Head of caudate nucleus (tissue), 42 donors: ENCODE data around the gene OR4K5.
A peak's percentile ranks its signal among the peaks of the same experiment; 100 is the strongest.
"Not testable (repeated sequence)": the region's sequence is repeated elsewhere in the genome, so short reads cannot be mapped to it uniquely, and the experiment has no call there.

Source experiments
- DNase-seq, 42 donors: peaks; one replicate each; pipeline versions ENCODE4 v3.0.0 to v3.0.0-alpha.2; 2020 to 2021; ENCODE audit warnings: mixed read lengths in 7 of 42
- intact Hi-C: fragments of 100-400 bp; cut with DNase I; formaldehyde crosslinking; loops from one replicate; pipeline ENCODE4 v1.15.0; 2022

OR4K5 gene

GRCh38 chr14:19920021-19920657 lies at the start of gene OR4K5:
Gene OR4K5, plus strand, starts transcription at chr14:19920607. Its CDS starts 0 bp downstream, at chr14:19920607.
- intact Hi-C loops = no loop called here
- no peak for DNase-seq

DNA sequence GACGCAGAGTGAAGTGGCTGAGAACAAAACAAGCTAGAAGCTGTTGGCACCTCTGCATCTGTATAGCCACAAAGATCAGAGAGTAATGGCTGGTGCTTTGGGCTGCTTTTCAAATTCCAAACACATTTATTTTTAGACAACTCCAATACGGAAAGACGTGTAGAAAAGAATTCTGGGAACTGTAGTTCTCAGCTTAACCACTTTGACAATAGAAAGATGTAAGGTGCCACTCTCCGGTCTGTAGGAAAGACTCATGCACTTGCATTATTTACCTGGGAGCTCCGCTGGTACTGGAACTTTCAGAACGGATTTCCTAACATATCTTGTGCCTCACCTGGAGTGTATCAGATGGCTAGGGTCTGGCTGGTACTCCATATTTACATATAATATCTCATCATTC lies 47.2 kb upstream of the OR4K5 start:
- intact Hi-C loops = no loop called here

GRCh38 chr14:19874842-19875241 lies 45.6 kb upstream of the OR4K5 start, which contains the start of gene OR4K2:
Gene OR4K2, plus strand, starts transcription at chr14:19875142. Its CDS starts 1,126 bp downstream, at chr14:19876268.
- DNase-seq = no peak
- intact Hi-C loops = no loop called here

More for the DNA sequence above, 47.2 kb upstream of the OR4K5 start:
- no peak for DNase-seq

DNA sequence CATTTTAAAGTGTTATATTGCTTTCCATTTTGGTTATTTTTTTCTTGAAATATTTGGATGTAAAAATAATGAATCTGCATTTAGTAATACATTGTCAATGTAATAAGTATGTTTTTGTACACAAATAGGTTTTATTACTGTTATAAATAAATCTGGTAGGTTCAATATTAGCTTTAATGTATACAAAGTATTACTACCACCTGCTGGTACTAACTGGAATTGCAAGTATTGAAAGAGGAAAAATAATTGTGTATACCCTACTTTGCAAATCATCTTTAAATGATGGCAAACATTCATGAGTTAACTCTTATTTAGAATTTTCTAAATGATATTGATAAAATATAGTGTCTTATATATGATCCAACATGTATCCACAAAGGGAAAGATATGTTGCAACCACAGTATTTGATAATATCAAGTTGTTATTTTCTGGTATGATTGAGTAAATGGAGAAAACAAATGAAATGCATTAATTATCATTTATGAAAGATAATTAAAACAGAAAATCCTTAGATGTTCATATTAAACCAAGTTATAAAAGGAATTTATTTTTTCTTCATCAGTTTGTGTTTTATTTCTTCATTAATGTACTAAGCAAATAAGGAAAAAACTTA lies 42.3 kb upstream of the OR4K5 start:
- no peak for DNase-seq
- intact Hi-C loops = no loop called here

GRCh38 chr14:19895282-19895681 lies 25.1 kb upstream of the OR4K5 start:
- intact Hi-C loops = no loop called here

DNA sequence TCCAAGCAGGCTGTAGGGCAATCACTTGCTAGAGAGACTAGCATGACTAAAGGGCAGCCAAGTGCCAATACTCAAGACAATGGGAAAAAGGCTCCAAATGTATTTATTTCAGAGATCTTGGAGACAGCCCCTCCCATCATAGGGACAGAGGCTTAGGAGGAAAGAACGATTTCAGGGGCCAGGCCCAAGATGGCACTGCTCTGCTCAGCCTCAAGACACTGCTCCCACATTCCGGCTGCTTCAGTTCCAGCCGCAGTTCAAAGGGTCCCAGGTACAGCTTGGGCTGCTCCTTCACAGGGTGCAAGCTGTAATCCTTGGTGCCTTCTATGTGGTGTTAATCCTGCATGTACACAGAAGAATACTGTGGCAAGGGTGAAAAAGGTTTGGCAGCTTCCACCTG lies 19.4 kb upstream of the OR4K5 start:
- no peak for DNase-seq
- intact Hi-C loops = no loop called here

More at GRCh38 chr14:19895282-19895681, 25.1 kb upstream of the OR4K5 start:
- DNase-seq = no peak

DNA sequence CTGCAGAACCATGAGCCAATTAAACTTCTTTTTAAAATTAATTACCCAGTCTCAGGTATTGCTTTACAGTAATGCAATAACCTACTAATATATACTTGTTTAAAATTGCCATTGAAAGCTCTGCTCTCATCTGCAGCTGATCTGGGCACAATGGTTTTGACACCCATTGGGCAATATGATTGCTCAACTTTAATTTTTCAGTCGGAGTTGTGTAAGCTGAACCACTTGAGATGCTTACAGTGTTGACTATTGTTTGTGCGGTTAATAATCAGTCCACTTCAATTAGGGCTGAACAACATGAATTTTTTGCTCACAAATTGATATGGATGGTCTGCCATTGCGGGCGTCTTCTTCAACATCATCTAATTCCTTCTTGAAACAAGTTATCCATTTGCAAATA lies 18.0 kb upstream of the OR4K5 start:
- intact Hi-C loops = no loop called here

DNA sequence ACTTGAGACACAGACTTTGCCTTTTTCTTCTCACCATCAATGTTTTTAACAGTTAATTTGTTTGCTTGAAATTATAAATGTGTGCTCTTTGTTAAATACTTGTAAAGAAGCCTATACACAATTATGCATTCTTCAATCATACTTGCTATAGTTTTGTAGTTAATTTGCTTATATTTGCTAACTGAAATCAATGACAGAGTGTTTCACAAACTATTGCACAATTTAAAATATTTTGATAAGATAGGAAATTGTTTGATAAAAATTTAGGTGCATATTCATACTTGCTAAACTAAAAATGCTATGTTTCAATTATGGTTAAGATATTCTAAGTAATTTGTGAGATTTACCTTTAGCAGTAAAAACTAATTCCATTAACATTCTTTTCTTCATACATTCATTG lies 13.7 kb upstream of the OR4K5 start:
- intact Hi-C loops = no loop called here
- DNase-seq = no peak

More for the DNA sequence above, 18.0 kb upstream of the OR4K5 start:
- DNase-seq = no peak

GRCh38 chr14:19911114-19911513 lies 9.3 kb upstream of the OR4K5 start:
- DNase-seq = no peak
- intact Hi-C loops = no loop called here

DNA sequence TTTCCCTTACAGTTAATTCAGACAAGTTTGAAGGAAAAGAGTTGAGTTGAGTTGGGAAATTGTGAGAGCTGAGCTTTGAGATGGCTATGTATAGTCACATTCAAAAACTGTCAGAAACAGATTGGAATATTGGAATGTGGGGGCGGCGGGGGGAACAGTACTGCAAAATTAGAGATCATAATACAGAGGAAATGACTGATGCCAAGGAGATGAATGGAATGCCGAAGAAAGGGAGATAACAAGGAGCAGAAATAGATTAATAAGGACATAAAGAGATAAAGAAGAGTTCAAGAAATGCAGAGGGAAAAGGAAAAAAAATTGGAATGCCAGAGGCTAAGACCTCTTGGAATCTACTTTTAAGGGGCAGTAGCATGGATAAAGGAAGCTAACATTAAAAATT lies 3.2 kb upstream of the OR4K5 start:
- peak in 5 of 42 donors; percentile 10 to 32 (median 14) for DNase-seq
- intact Hi-C loops = no loop called here

DNA sequence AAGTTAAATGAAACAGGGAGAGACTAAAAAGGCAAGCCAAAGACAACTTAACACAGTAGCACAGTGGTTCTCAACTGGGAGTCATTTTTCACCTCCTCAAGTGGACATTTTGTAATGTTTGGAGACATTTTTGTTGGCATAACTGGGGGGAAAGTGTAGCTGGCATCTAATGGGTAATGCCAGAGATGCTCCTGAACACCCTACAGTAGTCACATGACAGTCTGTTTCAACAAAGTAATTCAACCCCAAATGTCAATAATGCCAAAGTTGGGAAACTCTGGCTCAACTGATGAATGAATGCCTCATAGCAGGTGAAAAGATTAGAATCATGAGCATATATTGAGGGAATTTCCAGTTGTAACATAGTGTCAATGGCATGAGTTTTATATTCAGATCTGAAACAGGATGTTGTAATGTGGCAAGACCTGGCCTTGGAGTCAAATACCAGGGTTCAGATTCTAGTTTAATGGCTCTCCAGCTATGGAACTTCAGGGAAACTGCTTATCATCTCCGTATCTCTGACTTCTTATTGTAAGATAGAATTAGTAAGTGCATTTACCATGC lies 2.4 kb upstream of the OR4K5 start:
- DNase-seq = no peak

DNA sequence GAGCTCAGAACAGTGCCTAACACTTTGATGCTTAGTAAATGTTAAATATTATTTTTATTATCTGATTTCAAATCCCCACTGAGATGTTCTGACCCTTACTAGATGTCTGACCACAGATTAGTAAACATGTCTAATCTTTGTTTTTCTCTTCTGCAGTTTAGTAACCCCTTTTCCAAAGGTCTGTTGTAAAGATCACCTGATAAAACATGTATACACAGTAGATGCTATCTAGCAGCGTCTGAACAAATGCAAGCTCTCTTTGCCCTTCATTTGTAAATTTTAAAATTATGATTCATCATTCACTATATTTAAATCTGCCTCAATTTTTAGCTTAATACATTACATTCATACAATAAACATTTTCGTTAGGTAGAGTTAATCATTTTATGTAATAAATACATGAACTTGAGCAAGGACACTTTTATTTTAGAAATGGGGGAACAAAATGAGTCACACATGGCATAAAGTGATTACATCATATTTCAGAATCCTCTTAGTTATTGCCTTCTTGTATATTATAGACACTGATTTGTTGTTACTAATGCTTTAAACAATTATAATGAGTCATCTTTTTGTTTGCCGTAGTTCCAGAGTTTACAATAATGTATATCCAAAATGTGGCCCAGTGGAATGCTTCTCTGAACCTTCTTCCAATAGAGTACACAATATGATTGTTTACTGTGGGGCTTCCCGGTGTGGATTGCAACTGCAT lies 1.7 kb upstream of the OR4K5 start:
- intact Hi-C loops = no loop called here
- DNase-seq = no peak

More for the DNA sequence above, 2.4 kb upstream of the OR4K5 start:
- intact Hi-C loops = no loop called here

DNA sequence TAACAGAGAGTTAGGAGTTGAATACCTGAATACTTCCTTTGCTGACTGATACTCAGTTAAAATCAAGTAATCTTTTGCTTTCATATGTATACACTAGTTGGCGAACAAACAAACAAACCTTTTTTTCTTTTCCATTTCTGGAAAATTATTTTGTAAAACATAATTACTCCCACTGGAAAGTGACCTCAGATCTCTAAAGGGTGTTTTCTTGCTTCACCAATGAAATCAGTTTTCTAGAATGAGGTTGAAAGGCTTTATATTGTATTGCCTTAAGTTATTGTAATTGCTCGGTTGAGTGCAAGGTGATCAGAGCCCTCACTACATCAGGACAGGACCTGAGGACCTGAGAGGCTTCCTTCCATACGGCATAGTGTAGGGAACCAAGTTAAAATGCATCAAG lies 10.2 kb downstream of the OR4K5 start, which contains the start of gene OR4K1:
Gene OR4K1, plus strand, starts transcription at position 301 of the 400 bp plus-strand sequence. CDS start 4,750 bp downstream, outside the sequence.
- intact Hi-C loops = no loop called here
- no peak for DNase-seq

DNA sequence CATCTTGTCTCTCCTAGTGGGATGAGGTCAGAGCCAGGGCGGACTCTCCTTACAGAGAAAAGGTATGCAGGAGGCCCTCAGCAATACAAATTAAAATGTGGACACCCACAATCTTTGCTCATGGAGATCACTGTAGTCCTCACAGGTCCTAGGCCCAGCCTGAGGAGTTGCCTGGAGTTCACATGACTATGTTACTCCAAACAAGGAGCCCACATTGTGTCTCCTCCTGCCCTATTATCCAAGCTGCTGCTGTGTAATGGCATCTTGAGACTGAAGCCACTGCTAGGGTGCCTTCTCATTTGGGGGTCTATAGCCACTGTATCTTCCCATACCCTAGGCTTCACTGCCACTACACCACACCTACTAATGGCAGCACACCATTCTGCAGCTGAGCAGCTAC lies 21.3 kb downstream of the OR4K5 start:
- intact Hi-C loops = no loop called here
- no peak for DNase-seq

- no peak for DNase-seq
- intact Hi-C loops = no loop called here
Observed at GRCh38 chr14:19947413-19948090, 27.1 kb downstream of the OR4K5 start.

GRCh38 chr14:19949218-19949617 lies 28.8 kb downstream of the OR4K5 start:
- no peak for DNase-seq
- intact Hi-C loops = no loop called here

- DNase-seq, intact Hi-C loops: not testable (repeated sequence)
Observed at GRCh38 chr14:19969735-19970134, 49.3 kb downstream of the OR4K5 start.
